ENCODE data around the gene PRUNE2.

DNA sequence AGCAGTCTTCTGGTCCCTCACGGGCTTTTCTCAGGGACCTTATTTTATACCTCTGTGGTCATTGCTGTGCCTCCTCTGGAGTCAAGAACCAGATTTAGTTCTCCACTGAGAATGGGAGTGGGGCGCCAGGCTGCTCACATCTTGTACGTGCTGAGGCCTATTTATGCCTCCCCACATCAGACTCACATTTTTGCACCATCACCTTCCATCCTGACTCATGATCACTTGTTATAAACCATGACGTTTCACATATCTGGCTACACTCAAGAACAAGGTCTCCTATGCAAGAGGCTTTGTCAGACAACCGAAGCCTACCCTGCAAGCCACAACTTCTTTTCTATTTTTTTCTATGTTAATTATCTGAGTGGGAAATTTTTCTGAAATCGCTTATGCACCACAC lies 10.7 kb downstream of the PRUNE2 start:
- TF ChIP-seq POLR2A (IDR thresholded peaks at IDR 0.05), result no peak
- TF ChIP-seq, protein P1, sequence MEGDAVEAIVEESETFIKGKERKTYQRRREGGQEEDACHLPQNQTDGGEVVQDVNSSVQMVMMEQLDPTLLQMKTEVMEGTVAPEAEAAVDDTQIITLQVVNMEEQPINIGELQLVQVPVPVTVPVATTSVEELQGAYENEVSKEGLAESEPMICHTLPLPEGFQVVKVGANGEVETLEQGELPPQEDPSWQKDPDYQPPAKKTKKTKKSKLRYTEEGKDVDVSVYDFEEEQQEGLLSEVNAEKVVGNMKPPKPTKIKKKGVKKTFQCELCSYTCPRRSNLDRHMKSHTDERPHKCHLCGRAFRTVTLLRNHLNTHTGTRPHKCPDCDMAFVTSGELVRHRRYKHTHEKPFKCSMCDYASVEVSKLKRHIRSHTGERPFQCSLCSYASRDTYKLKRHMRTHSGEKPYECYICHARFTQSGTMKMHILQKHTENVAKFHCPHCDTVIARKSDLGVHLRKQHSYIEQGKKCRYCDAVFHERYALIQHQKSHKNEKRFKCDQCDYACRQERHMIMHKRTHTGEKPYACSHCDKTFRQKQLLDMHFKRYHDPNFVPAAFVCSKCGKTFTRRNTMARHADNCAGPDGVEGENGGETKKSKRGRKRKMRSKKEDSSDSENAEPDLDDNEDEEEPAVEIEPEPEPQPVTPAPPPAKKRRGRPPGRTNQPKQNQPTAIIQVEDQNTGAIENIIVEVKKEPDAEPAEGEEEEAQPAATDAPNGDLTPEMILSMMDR (IDR thresholded peaks at IDR 0.05), result no peak
- no peak for TF ChIP-seq EP300 (IDR thresholded peaks at IDR 0.05)

All from upper lobe of left lung (tissue), 4 donors.